ENCODE results near the gene PCDHB7.
"Not testable (repeated sequence)": the region's sequence is repeated elsewhere in the genome, so short reads cannot be mapped to it uniquely, and the experiment has no call there.

Gene PCDHB7

GRCh38 chr5:141172381-141173204 lies at the start of gene PCDHB7:
PCDHB7 (plus strand) TSS chr5:141172644; CDS start chr5:141172836, 192 bp downstream.
- peak; percentile 13 to 63 for DNase-seq

- not testable (repeated sequence) for DNase-seq
Observed at GRCh38 chr5:141123396-141124135, 48.9 kb upstream of the PCDHB7 start.

GRCh38 chr5:141127305-141127704 lies 45.1 kb upstream of the PCDHB7 start:
- no peak for DNase-seq

GRCh38 chr5:141135030-141135717 lies 37.3 kb upstream of the PCDHB7 start, which contains the start of gene PCDHB5:
PCDHB5 (plus strand) TSS chr5:141135206; CDS start chr5:141135435, 229 bp downstream.
- peak; percentile 18 to 60 for DNase-seq

GRCh38 chr5:141135718-141136266 lies 36.7 kb upstream of the PCDHB7 start:
- no peak for DNase-seq

GRCh38 chr5:141137346-141137745 lies 35.1 kb upstream of the PCDHB7 start:
- not testable (repeated sequence) for DNase-seq

- peak in 1 of 2 experiments; percentile 7 for DNase-seq
Observed at GRCh38 chr5:141149812-141150211, 22.6 kb upstream of the PCDHB7 start, which contains the start of gene PCDHB6. PCDHB6 (plus strand) TSS chr5:141150057; CDS start chr5:141150258, 201 bp downstream.

- DNase-seq = no peak
Observed at GRCh38 chr5:141150224-141150992, 22.0 kb upstream of the PCDHB7 start.

GRCh38 chr5:141150993-141151325 lies 21.5 kb upstream of the PCDHB7 start:
- DNase-seq = no peak

GRCh38 chr5:141151632-141152031 lies 20.8 kb upstream of the PCDHB7 start:
- DNase-seq = not testable (repeated sequence)

- DNase-seq = not testable (repeated sequence)
Observed at GRCh38 chr5:141152096-141152495, 20.3 kb upstream of the PCDHB7 start.

GRCh38 chr5:141155540-141156374 lies 16.7 kb upstream of the PCDHB7 start:
- DNase-seq = peak in 1 of 2 experiments; percentile 37

GRCh38 chr5:141157356-141157755 lies 15.1 kb upstream of the PCDHB7 start:
- DNase-seq = not testable (repeated sequence)

GRCh38 chr5:141157901-141158300 lies 14.5 kb upstream of the PCDHB7 start:
- DNase-seq = not testable (repeated sequence)

GRCh38 chr5:141174291-141175104 lies 2.1 kb downstream of the PCDHB7 start:
- not testable (repeated sequence) for DNase-seq

GRCh38 chr5:141175933-141176332 lies 3.5 kb downstream of the PCDHB7 start:
- DNase-seq = no peak

- DNase-seq = peak in 1 of 2 experiments; percentile 64
Observed at GRCh38 chr5:141177577-141178191, 5.2 kb downstream of the PCDHB7 start, which contains the start of gene PCDHB8. PCDHB8 (plus strand) TSS chr5:141177790; CDS start chr5:141178035, 245 bp downstream.

GRCh38 chr5:141179371-141179770 lies 6.9 kb downstream of the PCDHB7 start:
- DNase-seq = not testable (repeated sequence)

- DNase-seq = not testable (repeated sequence)
Observed at GRCh38 chr5:141179876-141180275, 7.4 kb downstream of the PCDHB7 start.
